HG03521 (cell line): ENCODE data around the gene MKRN2OS.

ENCODE experiments used
- ATAC-seq: cut with Tn5 transposase; IDR thresholded peaks from one replicate; pipeline ENCODE4 v1.9.1; 2021; ENCODE audit warnings: mild to moderate bottlenecking, moderate library complexity; ENCODE audit not compliant: unreplicated experiment

The MKRN2OS gene

GRCh38 chr3:12515631-12516030, 29.7 kb downstream of the MKRN2OS start:
- ATAC-seq, result no peak

GRCh38 chr3:12513694-12514446, 31.4 kb downstream of the MKRN2OS start:
- ATAC-seq, result no peak

- no peak for ATAC-seq
These were observed 32.7 kb downstream of the MKRN2OS start for GRCh38 chr3:12512534-12513118.

GRCh38 chr3:12509466-12509865, 35.8 kb downstream of the MKRN2OS start:
- ATAC-seq, result no peak

GRCh38 chr3:12508291-12508700, 37.0 kb downstream of the MKRN2OS start:
- no peak for ATAC-seq

- no peak for ATAC-seq
These were observed 37.6 kb downstream of the MKRN2OS start for GRCh38 chr3:12507591-12508281.

- ATAC-seq, result no peak
These were observed 39.0 kb downstream of the MKRN2OS start for GRCh38 chr3:12506201-12506709.

GRCh38 chr3:12503126-12503957, 42.0 kb downstream of the MKRN2OS start:
- ATAC-seq, result no peak

- no peak for ATAC-seq
These were observed 43.8 kb downstream of the MKRN2OS start for GRCh38 chr3:12501360-12502020.

GRCh38 chr3:12499474-12499873, 45.8 kb downstream of the MKRN2OS start:
- no peak for ATAC-seq

GRCh38 chr3:12496453-12496761, 48.9 kb downstream of the MKRN2OS start:
- no peak for ATAC-seq

- no peak for ATAC-seq
These were observed 49.4 kb downstream of the MKRN2OS start for GRCh38 chr3:12495749-12496452.

GRCh38 chr3:12490547-12490946, 54.8 kb downstream of the MKRN2OS start:
- no peak for ATAC-seq

- no peak for ATAC-seq
These were observed 55.5 kb downstream of the MKRN2OS start for GRCh38 chr3:12489832-12490231.
